IPS-11a (cell line): ENCODE measurements around the gene CAMSAP1.

Experiments
- H3K4me3 ChIP-seq: one replicate; pipeline ENCODE4 v1.5.1; 2013; ENCODE audit warnings: low read depth, low read length, control low read depth

The CAMSAP1 gene

DNA sequence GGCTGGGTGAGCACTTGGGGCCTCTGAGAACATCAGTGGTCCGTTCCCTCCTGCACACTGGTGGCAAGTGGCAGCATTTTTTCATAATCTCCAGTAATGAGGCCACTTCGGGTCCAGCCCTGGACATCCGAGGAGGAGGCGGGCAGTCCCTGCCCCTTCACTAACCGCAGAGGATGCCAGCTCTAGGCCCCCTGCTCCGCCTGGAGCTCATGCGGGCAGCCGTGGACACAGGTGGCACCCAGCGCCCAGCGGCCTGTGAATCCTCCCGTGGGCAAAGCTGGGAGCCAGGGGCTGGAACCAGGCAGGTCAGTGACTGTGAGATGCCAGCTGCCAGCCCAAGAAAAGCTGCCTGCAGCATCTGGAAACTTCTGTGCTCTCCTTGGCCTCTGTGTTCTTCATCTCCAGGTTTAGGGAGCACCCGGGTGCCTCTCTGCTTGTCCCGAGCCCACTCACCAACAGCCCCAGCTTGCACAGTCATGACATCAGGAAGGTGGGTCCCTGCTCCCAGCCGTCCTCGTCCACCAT, 112.9 kb downstream of the CAMSAP1 start:
- H3K4me3 ChIP-seq = no peak overlapping the region

GRCh38 chr9:135794057-135794335, 113.3 kb downstream of the CAMSAP1 start:
- H3K4me3 ChIP-seq = no peak overlapping the region

DNA sequence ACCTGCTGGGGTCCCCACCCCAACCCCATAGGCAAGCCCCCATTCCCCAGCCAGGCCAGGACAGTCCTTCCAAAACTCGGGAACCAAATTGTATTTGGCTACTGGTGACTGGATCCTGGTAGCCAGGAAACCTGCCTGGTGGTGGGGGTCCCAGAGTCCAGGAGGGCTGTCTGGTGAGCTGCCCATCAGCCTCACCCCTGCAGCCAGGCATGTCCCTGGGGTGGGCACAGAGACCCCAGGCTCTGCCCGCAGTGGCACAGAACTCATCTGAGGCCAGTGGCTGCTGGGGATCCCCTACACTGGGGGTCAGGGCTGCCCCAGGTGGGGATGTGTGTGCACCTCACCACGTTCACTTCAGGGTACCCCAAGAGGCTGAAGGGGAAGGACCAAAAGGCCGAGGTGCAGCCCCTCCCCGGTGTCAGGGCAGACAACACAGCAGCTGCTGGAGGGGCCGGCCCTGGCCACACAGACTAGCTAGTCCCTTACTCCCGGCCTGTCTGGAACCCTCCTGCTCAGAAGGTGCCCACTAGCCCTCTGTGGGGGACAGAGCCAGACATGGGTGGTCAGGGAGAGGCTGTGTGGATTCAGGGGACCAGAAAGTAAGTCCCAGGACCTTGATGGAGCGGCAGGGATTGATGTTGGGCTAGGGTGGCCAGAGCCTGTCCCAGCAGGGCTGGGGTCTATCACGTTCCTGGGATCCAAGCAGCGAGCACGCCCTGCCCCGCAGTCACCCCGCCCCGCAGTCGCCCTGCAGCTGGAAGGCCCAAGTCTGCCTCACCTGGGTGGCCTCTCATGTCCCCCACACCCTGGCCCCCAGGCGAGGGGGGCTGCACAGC, 113.9 kb downstream of the CAMSAP1 start:
- no peak overlapping the region for H3K4me3 ChIP-seq

DNA sequence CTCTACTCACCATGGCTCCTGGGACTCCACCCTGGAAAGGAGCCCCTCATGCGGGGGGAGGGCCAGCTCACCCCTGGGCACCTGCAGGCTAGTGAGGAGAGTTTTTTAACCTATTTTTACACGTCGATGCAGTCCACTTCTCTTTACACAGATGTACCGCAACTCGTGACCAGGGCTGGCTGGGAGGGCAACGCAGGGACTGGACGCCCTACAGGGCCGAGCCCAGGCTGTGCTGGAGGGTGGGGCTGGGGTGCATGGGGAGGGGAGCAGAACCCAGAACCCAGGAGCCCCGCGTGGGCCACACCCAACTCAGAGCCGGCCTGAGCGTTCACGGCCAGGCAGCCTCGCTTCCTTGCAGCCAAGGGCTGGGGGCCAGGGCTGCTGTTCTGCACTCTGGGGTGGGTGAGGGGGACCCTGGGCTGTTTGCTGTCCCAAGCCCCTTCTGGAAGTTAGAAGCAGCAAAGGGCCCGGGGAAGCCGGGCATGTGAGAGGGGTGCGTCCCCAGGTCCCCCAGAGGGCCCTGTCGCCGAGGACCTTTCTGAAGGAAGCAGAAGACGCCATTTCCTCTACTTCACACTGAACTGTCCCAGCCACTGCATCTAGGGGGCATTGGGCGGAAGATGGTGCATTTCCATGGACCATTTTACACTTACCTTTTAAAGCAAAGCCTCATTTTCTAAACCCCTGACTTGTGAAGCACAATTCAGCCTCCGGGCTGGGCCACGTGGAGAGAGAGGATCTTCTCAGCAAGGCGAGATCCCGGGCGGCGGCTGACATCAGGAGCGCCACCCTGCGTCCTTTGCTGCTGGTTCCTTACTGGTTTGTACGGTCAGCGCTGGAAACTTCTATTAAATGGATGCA, 114.8 kb downstream of the CAMSAP1 start:
- no peak overlapping the region for H3K4me3 ChIP-seq

DNA sequence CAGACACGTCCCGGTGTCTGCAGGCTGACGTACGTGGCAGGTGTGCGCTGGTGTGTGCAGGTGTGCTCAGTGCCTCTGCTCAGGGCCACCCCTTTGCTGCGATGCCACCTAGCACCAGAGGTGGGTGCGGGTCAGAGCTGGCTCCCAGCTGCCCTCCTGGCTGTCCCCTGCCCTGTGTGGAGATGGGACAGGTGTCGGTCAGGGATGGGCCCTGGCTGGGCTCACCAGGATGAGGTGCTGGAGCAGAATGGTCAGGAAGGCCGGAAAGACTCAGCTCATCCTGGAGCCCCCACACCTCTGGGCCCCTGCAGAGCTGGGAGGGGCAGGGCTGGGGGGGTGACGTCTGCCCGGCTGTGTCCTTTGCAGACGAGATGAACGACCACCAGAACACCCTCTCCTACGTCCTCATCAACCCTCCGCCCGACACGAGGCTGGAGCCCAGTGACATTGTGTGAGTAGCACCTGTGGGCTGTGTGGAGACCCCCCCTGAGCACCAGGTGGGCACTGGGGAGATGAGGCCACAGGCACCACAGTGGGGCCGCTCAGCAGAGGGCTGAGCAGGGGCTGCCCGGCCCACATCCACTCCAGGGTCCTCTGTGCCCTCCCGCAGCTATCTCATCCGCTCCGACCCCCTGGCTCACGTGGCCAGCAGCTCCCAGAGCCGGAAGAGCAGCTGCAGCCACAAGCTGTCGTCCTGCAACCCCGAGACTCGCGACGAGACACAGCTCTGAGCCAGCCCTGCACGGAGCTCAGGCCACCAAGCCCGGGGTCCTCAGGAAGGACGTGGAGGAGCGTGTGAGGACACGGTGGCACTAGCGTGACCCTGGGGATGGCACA, 115.7 kb downstream of the CAMSAP1 start:
- H3K4me3 ChIP-seq = no peak overlapping the region

DNA sequence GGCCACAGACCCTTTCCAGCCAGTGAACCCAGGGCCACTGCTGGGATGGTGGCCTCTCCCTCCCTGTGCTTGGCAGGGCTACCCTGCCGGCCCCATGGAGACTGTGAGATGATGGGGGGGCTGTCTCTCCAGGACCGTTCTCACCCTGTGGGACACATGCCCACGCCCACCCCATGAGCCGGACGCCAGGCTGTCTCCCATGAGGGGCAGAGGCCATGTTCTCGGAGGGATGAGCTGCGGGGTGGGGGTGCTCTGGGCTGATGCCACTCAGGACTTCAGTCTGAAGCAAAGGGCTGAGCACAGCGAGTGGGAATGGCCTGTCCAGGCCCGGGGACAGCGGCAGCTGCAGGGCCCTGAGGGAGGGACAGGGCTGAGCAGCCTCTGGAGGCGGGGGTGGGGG, 116.5 kb downstream of the CAMSAP1 start:
- H3K4me3 ChIP-seq = no peak overlapping the region

DNA sequence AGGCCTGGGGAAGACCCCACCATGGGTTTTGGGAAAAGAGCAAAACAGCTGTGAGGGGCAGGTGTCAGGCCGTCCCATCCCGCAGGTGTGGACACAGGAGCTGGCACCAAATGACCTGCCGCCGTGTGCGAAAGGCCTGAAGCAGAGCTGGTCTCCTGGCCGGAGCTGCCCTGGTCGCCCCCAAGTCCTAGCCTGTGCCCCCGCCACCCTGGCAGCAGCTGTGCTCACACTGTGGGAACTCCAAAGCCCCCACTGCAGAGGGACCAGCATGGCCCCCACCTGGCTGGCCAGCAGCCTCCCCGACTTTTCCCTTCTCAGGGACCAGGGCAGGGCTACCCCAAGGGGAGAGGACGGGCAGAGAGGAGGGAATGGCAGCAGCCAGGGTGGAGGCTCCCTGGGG, 117.0 kb downstream of the CAMSAP1 start:
- no peak overlapping the region for H3K4me3 ChIP-seq

- H3K4me3 ChIP-seq = no peak overlapping the region
Observed at GRCh38 chr9:135789838-135790291, 117.5 kb downstream of the CAMSAP1 start.

GRCh38 chr9:135788576-135789300, 118.6 kb downstream of the CAMSAP1 start:
- H3K4me3 ChIP-seq = no peak overlapping the region

- H3K4me3 ChIP-seq = no peak overlapping the region
Observed at GRCh38 chr9:135787776-135788575, 119.4 kb downstream of the CAMSAP1 start.

DNA sequence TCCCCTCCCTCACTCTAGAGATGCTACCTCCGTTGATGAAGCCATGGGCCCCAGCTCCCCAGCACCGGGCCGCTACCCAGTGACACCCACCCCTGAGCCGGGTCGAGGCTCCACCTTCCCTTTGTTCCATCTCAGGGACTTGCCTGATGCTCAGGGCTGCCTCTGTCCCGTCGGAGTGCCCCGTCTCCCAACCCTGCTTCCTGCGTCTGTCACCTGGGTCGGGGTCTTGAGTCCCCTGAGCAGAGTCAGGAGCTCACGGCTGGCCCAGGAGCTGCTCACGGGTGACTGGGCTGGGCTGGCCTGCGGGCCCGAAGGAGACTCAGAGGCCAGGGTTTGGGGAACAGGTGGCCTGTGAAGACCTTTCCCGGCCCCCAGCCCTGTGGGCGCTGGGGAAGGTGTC, 120.0 kb downstream of the CAMSAP1 start:
- no peak overlapping the region for H3K4me3 ChIP-seq

- H3K4me3 ChIP-seq = no peak overlapping the region
Observed at GRCh38 chr9:135786146-135786690, 121.1 kb downstream of the CAMSAP1 start.

DNA sequence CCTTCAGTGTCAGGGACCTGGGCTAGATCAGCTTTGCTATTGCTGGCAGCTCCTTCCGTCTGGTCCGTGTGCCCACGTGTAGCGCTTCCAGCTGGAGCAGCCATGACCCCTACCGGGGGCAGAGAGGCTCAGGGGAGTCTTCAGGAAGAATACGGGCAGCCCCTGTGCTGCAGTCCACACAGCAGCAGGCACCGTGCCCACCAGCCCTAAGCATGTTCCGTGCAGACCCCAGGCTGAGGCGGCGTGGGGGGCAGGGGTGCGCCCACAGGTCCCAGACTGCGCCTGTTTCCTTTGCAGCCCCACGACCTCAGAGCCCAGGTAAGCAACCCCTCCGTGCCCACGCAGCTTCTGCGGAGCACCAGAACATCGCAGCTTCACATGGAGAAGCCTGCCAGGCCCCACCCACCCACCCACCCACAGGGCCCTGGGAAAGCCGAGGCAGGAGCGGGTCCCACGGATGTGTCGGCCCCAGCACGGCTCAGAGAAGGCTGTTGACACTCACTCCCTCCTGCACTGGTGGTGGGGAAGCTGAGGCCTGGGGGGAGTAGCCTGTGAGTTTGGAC, 122.3 kb downstream of the CAMSAP1 start:
- H3K4me3 ChIP-seq = no peak overlapping the region

DNA sequence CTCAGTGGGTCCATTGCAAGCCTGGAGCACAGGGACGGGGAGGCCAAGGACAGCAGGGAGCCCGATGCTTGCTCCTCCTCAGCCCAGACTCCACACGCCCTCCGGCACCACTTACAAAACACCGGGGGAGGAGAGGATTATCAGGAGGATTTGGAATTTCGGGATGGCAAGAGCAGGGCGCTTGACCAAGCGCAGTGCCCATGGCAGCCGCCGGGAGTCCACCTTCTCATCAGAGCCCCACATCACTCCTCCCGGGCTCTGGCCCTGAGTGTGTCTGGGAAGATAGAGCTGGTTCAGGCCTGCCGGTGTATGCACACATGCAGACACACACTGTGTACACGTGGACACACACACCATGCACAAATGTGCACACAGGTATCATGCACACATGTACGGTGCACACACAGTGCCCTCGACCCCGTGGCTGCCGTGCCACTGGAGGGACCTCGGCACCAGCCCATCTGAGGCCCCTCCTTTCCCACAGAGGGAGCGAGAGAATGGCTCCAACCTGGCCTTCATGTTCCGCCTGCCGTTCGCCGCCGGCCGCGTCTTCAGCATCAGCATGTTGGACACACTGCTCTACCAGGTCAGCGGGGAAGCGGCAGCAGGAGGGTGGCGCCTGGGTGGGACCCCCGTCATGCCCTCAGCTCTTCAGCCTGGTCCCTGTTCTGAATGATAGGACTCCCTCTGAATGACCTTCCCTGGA, 123.7 kb downstream of the CAMSAP1 start:
- H3K4me3 ChIP-seq = no peak overlapping the region

DNA sequence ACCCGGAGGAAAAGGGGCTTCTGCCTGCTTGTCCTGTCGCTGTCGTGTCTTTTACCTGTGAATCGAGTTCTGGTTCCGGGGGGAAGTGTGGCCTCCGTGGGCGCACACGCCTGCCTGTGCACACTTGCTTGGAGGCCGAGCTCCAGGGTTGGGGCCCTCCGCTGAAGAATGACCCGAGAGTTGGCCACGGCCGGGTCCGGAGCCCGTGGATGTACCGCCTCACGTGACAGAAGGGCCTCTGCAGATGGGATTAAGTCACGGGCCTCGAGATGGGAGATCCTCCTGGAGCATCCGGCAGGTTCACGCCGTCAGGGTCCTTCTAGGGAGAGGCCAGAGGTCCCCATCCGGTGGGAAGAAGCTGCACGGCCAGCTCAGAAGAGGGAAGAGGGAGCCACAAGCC, 124.4 kb downstream of the CAMSAP1 start:
- H3K4me3 ChIP-seq = no peak overlapping the region

GRCh38 chr9:135780626-135781025, 126.7 kb downstream of the CAMSAP1 start:
- H3K4me3 ChIP-seq = no peak overlapping the region

- H3K4me3 ChIP-seq = no peak overlapping the region
Observed at GRCh38 chr9:135780086-135780485, 127.3 kb downstream of the CAMSAP1 start.

DNA sequence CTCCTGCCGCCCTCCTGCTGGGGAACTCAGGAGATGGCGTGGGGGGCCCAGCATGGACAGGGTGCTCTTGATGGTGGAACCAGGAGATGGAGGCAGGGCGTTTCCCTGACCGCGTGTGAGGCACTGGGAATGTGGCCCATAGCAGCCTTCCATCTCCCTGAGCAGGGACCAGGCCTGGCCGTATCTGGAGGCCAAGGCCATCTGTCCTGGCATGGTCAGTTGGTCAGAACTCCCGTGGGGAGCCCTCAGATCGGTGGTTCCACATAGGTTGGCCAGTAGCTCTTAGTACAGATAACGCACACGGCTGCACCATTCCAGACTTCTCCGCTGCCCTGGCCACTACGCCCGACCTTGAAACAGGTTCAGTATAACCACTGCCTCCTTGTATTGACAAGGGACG, 127.8 kb downstream of the CAMSAP1 start:
- H3K4me3 ChIP-seq = no peak overlapping the region
